Mesothelial cell of epicardium (in vitro differentiated cells): ENCODE results near the gene TRIOBP. TPM values are rescaled to one million over a fixed set of nuclear protein-coding genes. Genes with fewer than 3 reads are reported as not detected.

Experiments used
- DNase-seq, 2 experiments: peaks; one replicate each; pipeline ENCODE4 v3.0.0; 2021; ENCODE audit warnings: low spot score in 2 of 2; ENCODE audit not compliant: unreplicated experiment in 2 of 2
- H3K27ac Mint-ChIP-seq: 2 replicates; pipeline ENCODE4 v1.8.0; 2021; ENCODE audit warnings: mixed read lengths
- H3K27me3 Mint-ChIP-seq: 2 replicates; pipeline ENCODE4 v1.8.0; 2021; ENCODE audit warnings: low read depth, mixed read lengths
- H3K36me3 Mint-ChIP-seq: 2 replicates; pipeline ENCODE4 v1.8.0; 2021; ENCODE audit warnings: mixed read lengths
- H3K4me1 Mint-ChIP-seq: 2 replicates; pipeline ENCODE4 v1.8.0; 2021; ENCODE audit warnings: mixed read lengths
- H3K4me3 Mint-ChIP-seq: 2 replicates; pipeline ENCODE4 v1.8.0; 2021; ENCODE audit warnings: mild to moderate bottlenecking, moderate library complexity, mixed read lengths
- H3K9me3 Mint-ChIP-seq: 2 replicates; pipeline ENCODE4 v1.8.0; 2021; ENCODE audit warnings: mixed read lengths
- total RNA-seq: library from RNA; stranded (reverse); gene quantifications from 3 replicates; pipeline ENCODE4 v1.2.1, GENCODE V29; 2021
- TF ChIP-seq, protein P1 (sequence below): fragments of 200-600 bp; sonication (generic); IDR thresholded peaks from one replicate; pipeline ENCODE4 v1.5.0; 2021; ENCODE audit warnings: antibody characterized with exemption; ENCODE audit not compliant: unreplicated experiment

Gene TRIOBP
- total RNA-seq, 1 donor from 2014 or later = 76.1 TPM

DNA sequence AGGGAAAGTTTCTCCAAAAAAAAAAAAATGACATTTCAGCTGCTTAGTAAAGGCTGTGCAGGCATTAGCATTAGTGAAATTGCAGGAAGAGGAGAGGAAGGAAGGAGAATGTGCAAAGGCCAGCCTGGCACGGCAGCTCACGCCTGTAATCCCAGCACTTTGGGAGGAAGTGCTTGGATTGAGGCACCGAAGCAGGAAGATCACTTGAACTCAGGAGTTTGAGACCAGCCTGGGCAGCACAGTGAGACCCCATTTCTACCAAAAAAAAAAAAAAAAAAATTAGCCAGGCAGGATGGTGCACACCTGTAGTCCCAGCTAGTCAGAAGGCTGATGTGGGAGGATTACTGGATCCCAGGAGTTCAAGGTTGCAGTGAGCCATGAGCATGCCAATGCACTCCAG is 7.8 kb downstream of the TRIOBP start:
- Mint-ChIP-seq H3K27ac (no peak overlapping the region), H3K27me3 (no peaks in the 10 kb centered on the region), H3K9me3 (peaks cover under 1% of the 10 kb centered on the region), H3K4me3 (no peak overlapping the region), H3K4me1 (no peaks in the 10 kb centered on the region), H3K36me3 (peaks cover 12% of the 10 kb centered on the region)
- DNase-seq = no peak
- TF ChIP-seq, protein P1, sequence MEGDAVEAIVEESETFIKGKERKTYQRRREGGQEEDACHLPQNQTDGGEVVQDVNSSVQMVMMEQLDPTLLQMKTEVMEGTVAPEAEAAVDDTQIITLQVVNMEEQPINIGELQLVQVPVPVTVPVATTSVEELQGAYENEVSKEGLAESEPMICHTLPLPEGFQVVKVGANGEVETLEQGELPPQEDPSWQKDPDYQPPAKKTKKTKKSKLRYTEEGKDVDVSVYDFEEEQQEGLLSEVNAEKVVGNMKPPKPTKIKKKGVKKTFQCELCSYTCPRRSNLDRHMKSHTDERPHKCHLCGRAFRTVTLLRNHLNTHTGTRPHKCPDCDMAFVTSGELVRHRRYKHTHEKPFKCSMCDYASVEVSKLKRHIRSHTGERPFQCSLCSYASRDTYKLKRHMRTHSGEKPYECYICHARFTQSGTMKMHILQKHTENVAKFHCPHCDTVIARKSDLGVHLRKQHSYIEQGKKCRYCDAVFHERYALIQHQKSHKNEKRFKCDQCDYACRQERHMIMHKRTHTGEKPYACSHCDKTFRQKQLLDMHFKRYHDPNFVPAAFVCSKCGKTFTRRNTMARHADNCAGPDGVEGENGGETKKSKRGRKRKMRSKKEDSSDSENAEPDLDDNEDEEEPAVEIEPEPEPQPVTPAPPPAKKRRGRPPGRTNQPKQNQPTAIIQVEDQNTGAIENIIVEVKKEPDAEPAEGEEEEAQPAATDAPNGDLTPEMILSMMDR = no peak

DNA sequence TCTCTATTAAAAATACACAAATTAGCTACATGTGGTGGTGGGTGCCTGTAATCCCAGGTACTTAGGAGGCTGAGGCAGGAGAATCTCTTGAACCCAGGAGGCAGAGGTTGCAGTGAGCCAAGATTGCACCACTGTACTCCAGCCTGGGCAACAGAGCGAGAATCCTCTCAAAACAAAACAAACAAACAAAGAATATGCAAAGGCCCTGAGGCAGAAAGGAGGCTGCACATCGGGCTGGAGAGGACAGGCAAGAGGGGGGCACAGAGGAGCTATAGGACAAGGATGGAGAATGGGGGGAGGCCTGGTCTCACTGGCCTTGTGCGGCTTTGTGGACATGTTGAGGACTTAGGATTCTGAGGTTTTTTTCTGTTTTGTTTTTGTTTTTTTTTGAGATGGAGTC is 8.4 kb downstream of the TRIOBP start:
- Mint-ChIP-seq H3K9me3 (peaks cover 4% of the 10 kb centered on the region), H3K4me1 (no peaks in the 10 kb centered on the region), H3K27ac (no peak overlapping the region), H3K4me3 (no peak overlapping the region), H3K27me3 (no peaks in the 10 kb centered on the region), H3K36me3 (peaks cover 15% of the 10 kb centered on the region)
- TF ChIP-seq, protein P1 = no peak
- no peak for DNase-seq

DNA sequence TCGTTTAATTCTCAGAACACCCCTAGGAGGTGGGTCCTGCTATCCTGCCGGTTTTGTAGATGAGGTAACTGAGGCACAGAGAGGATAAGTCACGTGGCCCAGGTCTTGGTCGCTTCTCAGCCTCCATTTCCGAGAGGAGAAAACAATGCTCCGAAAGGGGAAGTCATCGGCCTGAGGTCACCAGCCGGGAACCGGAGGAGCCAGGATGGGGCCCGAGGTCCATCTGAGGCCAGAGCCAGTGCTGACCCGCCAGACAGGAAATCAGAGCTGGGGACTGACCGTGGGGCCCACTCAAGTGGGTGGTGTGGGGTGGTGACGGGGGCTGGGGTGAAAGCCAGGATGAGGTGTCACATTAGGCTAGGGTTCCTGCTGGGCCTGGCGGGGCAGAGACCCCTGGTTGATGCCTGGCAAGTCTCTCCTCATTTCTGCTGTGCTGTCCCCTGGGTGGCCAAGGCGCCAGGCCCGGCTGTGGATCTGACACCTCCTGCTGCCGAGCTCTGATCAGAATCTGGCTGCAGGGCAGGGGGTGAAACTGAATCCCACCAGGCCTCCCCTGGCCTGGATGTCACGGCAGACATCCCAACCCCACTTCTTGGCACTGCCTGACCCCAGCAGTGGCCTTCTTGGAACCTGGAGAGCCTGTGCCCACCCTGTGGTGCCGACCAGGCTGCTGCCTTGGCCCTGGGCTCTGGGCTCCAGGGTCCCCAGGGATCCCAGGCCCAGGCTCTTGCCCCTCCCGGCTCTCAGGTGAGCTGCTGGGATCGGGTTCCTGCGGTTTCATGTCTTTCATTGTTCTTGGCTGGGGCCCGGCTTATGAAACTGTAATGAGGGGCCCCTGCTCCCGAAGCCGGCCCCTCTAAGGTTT is 12.0 kb downstream of the TRIOBP start:
- Mint-ChIP-seq H3K36me3 (peaks cover 10% of the 10 kb centered on the region), H3K27me3 (no peaks in the 10 kb centered on the region), H3K27ac (no peak overlapping the region), H3K4me3 (no peak overlapping the region), H3K4me1 (no peaks in the 10 kb centered on the region), H3K9me3 (peaks cover 4% of the 10 kb centered on the region)
- TF ChIP-seq, protein P1 = no peak
- no peak for DNase-seq

DNA sequence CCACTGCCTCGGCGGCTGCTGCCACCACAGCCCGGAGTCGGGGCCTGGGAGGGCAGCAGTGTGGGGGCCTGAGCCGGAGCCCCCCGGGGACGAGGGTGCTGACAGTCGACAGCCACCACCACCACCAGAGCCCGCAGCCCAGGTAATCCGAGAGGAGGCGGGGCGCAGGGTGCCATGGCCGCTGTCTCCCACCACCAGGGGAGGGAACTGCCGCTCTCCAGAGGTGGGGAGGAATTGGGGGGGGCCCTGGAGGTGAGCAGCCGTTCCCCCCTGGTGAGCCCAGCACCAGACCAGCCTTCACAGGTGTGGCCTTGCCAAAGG is 12.6 kb downstream of the TRIOBP start:
- no peaks in the 10 kb centered on the region for H3K4me1 Mint-ChIP-seq
- DNase-seq = no peak
- H3K27me3 Mint-ChIP-seq = no peaks in the 10 kb centered on the region
- H3K4me3 Mint-ChIP-seq = no peak overlapping the region
- H3K27ac Mint-ChIP-seq = no peak overlapping the region
- TF ChIP-seq, protein P1 = no peak
- peaks cover 9% of the 10 kb centered on the region for H3K36me3 Mint-ChIP-seq
- H3K9me3 Mint-ChIP-seq = peaks cover 4% of the 10 kb centered on the region

DNA sequence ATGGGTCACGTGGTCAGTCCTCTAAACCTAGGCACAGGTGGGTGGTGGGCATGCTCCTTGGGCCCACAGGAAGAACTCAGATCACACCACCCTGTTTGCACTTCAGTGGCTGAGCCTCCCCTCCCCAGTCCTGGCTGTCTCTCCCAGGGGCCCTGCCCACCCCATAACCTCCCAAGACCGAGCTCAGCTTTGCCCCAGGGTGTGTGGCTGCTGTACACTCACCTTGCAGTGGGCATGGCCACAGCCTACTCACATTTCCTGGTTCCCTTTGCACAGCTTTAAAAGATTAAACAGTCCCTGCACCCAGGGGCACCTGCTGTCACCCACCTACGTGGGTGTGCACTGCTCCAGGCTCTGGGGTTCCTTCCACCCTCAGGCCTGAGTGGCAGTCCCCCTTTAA is 13.8 kb downstream of the TRIOBP start:
- H3K36me3 Mint-ChIP-seq = peaks cover 7% of the 10 kb centered on the region
- no peaks in the 10 kb centered on the region for H3K4me1 Mint-ChIP-seq
- no peak for DNase-seq
- H3K27me3 Mint-ChIP-seq = no peaks in the 10 kb centered on the region
- H3K4me3 Mint-ChIP-seq = no peak overlapping the region
- TF ChIP-seq, protein P1 = no peak
- H3K9me3 Mint-ChIP-seq = peaks cover 4% of the 10 kb centered on the region
- no peak overlapping the region for H3K27ac Mint-ChIP-seq
